Keratinocyte (primary cell): Measurements from ENCODE around the gene SAMD3. TPM values are rescaled to one million over a fixed set of nuclear protein-coding genes. Genes with fewer than 3 reads are reported as not detected.

ENCODE experiments used
- DNase-seq: peaks from one replicate; pipeline ENCODE4 v3.0.0-alpha.2; 2011; ENCODE audit warnings: low read depth, missing footprints, low spot score
- FAIRE-seq: peaks from 2 replicates; lab custom pipeline; 2011; peaks lifted over from hg19 to GRCh38; lab: Jason Lieb, UNC
- H2AFZ ChIP-seq: 2 replicates; pipeline ENCODE4 v1.6.0; 2012; ENCODE audit warnings: low read length, control low read depth, inconsistent platforms; ENCODE audit not compliant: control insufficient read depth
- H3K27ac ChIP-seq: 2 replicates; pipeline ENCODE4 v1.5.1; 2011; ENCODE audit warnings: low read length; ENCODE audit not compliant: control insufficient read depth, insufficient read depth
- H3K27me3 ChIP-seq: 3 replicates; pipeline ENCODE4 v1.6.0; 2011; ENCODE audit warnings: low read length; ENCODE audit not compliant: control insufficient read depth, insufficient read depth; ENCODE audit errors: extremely low read depth
- H3K36me3 ChIP-seq, 2 experiments: 2 replicates in 1 of 2; 3 replicates in 1 of 2; pipeline ENCODE4 v1.5.1; 2011; ENCODE audit warnings: low read length in 2 of 2, mild to moderate bottlenecking in 1 of 2; ENCODE audit not compliant: control insufficient read depth in 2 of 2, insufficient read depth in 2 of 2; ENCODE audit errors: extremely low read depth in 1 of 2
- H3K4me1 ChIP-seq: 3 replicates; pipeline ENCODE4 v1.5.1; 2011; ENCODE audit warnings: low read length; ENCODE audit not compliant: control insufficient read depth, insufficient read depth; ENCODE audit errors: extremely low read depth
- H3K4me2 ChIP-seq: 3 replicates; pipeline ENCODE4 v1.6.0; 2011; ENCODE audit warnings: low read depth, low read length; ENCODE audit not compliant: control insufficient read depth, insufficient read depth; ENCODE audit errors: extremely low read depth
- H3K4me3 ChIP-seq, 3 experiments: fragments of 200-600 bp in 1 of 3; sonication (generic) in 1 of 3; 2 replicates in 2 of 3; 3 replicates in 1 of 3; pipeline ENCODE4 v1.5.1; 2011 to 2016; ENCODE audit warnings: low read length in 3 of 3, mild to moderate bottlenecking in 3 of 3, control low read depth in 2 of 3, inconsistent platforms in 1 of 3, low read depth in 1 of 3, mixed read lengths in 1 of 3, mixed run types in 1 of 3, moderate library complexity in 1 of 3; ENCODE audit not compliant: control insufficient read depth in 2 of 3, insufficient read depth in 2 of 3; ENCODE audit errors: extremely low read depth in 1 of 3
- H3K79me2 ChIP-seq: 2 replicates; pipeline ENCODE4 v1.6.0; 2012; ENCODE audit warnings: low read length; ENCODE audit not compliant: control insufficient read depth, insufficient read depth
- H3K9ac ChIP-seq: 3 replicates; pipeline ENCODE4 v1.6.0; 2011; ENCODE audit warnings: low read length; ENCODE audit not compliant: control insufficient read depth, insufficient read depth; ENCODE audit errors: extremely low read depth
- H3K9me1 ChIP-seq: 3 replicates; pipeline ENCODE4 v1.6.0; 2011; ENCODE audit warnings: low read length; ENCODE audit not compliant: control insufficient read depth, insufficient read depth; ENCODE audit errors: extremely low read depth
- H3K9me3 ChIP-seq: 2 replicates; pipeline ENCODE4 v1.5.1; 2012; ENCODE audit warnings: low read depth, low read length; ENCODE audit not compliant: control insufficient read depth
- H4K20me1 ChIP-seq: 3 replicates; pipeline ENCODE4 v1.6.0; 2011; ENCODE audit warnings: low read length; ENCODE audit not compliant: control insufficient read depth, insufficient read depth; ENCODE audit errors: extremely low read depth
- EZH2 ChIP-seq: IDR thresholded peaks from one replicate; pipeline ENCODE4 v1.6.1; 2012; ENCODE audit warnings: inconsistent platforms, mild to moderate bottlenecking, low read length, moderate library complexity
- dilution Hi-C: fragments of 300-500 bp; cut with MboI; formaldehyde crosslinking; loops from one replicate; pipeline ENCODE4 v1.7.0; 2020; ENCODE audit warnings: low sequenced_read_pairs; ENCODE audit not compliant: extremely low pct_ligation_motif_present
- polyA plus RNA-seq, 5 experiments: library from polyadenylated mRNA; depleted of rRNA in 3 of 5; stranded (reverse) in 3 of 5; stranded (forward) in 1 of 5; unstranded in 1 of 5; fragments of >200 nt; gene quantifications; 1 replicate in 1 of 5; 2 replicates in 3 of 5; 3 replicates in 1 of 5; pipeline versions ENCODE4 v1.2.1 to v1.2.3, GENCODE V29; 2011 to 2012; ENCODE audit warnings: missing spikeins in 2 of 5, low read depth in 1 of 5, low replicate concordance in 1 of 5
- TF ChIP-seq, protein P1 (sequence below), 3 experiments: IDR thresholded peaks in 1 of 3; conservative IDR thresholded peaks in 1 of 3; optimal IDR thresholded peaks in 1 of 3; 2 replicates in 2 of 3; 3 replicates in 1 of 3; pipeline versions ENCODE3 to v1.5.1; 2011; ENCODE audit warnings: low read length in 3 of 3, mild to moderate bottlenecking in 3 of 3, moderate library complexity in 2 of 3, control low read depth in 1 of 3, inconsistent platforms in 1 of 3; ENCODE audit not compliant: insufficient read depth in 2 of 3; ENCODE audit errors: extremely low read depth in 1 of 3

SAMD3 gene
- polyA plus RNA-seq, 1 donor (not counting 4 experiments of a cell fraction or from before 2014, with no cell fraction given), result 5.4 TPM

DNA sequence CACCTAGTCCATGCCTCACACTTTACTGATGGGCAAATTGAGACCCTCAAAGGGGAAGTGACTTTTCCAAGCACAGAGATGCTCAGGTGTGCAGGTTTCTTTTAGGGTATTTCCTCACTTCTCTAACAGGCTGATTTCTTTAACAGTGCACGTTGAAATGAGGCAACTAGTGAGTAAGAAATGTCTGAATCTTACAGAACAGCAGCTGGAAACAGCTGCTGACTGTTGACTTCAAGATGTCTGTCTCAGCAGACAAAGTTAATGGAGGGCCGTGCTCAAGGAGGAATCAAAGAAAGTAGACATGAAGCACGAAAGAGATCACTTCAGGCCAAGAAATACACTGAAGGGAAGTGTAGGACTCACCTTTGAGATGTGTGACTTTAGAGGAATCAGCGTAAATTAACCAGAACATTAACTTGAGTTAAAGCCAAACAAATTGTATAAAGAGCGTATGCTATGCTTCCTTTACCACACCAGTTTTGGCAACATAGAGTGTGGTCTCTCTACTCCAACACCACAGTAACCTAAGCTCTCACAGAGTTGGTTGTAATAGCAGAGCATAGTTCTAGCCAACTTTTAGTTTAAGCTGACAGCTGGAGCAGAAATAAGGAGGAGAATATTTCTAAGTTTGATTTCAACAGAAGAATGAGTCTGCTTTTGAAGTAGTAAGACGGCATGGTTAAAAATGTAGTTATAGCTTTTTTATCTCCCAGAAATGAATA lies 60.9 kb downstream of the SAMD3 start:
- H3K79me2 ChIP-seq, result no peaks in the 10 kb centered on the region
- H3K4me1 ChIP-seq, result no peaks in the 10 kb centered on the region
- DNase-seq (no peak), FAIRE-seq (no peak)
- H3K9ac ChIP-seq, result no peak overlapping the region
- H3K27me3 ChIP-seq, result no peaks in the 10 kb centered on the region
- H4K20me1 ChIP-seq, result no peaks in the 10 kb centered on the region
- H3K4me2 ChIP-seq, result no peak overlapping the region
- H2AFZ ChIP-seq, result no peak overlapping the region
- H3K9me3 ChIP-seq, result no peaks in the 10 kb centered on the region
- H3K36me3 ChIP-seq, result no peaks in the 10 kb centered on the region
- H3K4me3 ChIP-seq, result no peak overlapping the region
- dilution Hi-C loops, result no loop called here
- TF ChIP-seq EZH2, result no peak
- TF ChIP-seq, protein P1, sequence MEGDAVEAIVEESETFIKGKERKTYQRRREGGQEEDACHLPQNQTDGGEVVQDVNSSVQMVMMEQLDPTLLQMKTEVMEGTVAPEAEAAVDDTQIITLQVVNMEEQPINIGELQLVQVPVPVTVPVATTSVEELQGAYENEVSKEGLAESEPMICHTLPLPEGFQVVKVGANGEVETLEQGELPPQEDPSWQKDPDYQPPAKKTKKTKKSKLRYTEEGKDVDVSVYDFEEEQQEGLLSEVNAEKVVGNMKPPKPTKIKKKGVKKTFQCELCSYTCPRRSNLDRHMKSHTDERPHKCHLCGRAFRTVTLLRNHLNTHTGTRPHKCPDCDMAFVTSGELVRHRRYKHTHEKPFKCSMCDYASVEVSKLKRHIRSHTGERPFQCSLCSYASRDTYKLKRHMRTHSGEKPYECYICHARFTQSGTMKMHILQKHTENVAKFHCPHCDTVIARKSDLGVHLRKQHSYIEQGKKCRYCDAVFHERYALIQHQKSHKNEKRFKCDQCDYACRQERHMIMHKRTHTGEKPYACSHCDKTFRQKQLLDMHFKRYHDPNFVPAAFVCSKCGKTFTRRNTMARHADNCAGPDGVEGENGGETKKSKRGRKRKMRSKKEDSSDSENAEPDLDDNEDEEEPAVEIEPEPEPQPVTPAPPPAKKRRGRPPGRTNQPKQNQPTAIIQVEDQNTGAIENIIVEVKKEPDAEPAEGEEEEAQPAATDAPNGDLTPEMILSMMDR (optimal IDR thresholded peaks at IDR 0.05 in 1 of 3, IDR thresholded peaks at IDR 0.05 in 1 of 3, conservative IDR thresholded peaks at IDR 0.05 in 1 of 3; ENCODE audit: extremely low read depth in 1 of 3, insufficient read depth in 2 of 3, low read length in 3 of 3), result no peak
- no peak overlapping the region for H3K27ac ChIP-seq
- no peaks in the 10 kb centered on the region for H3K9me1 ChIP-seq

GRCh38 chr6:130159956-130160355 lies 62.8 kb downstream of the SAMD3 start:
- Histone ChIP-seq H2AFZ (no peak overlapping the region), H3K27me3 (no peaks in the 10 kb centered on the region), H3K9ac (no peak overlapping the region), H3K9me1 (no peaks in the 10 kb centered on the region), H3K4me3 (no peak overlapping the region), H3K4me1 (no peaks in the 10 kb centered on the region), H3K79me2 (no peaks in the 10 kb centered on the region), H3K9me3 (no peaks in the 10 kb centered on the region), H3K4me2 (no peak overlapping the region), H3K27ac (no peak overlapping the region), H4K20me1 (no peaks in the 10 kb centered on the region), H3K36me3 (no peaks in the 10 kb centered on the region)
- TF ChIP-seq EZH2, result no peak
- TF ChIP-seq, protein P1 (optimal IDR thresholded peaks at IDR 0.05 in 1 of 3, IDR thresholded peaks at IDR 0.05 in 1 of 3, conservative IDR thresholded peaks at IDR 0.05 in 1 of 3; ENCODE audit: extremely low read depth in 1 of 3, insufficient read depth in 2 of 3, low read length in 3 of 3), result no peak
- dilution Hi-C loops, result no loop called here
- DNase-seq (no peak), FAIRE-seq (no peak)
